DOHH2 (cell line): ENCODE data around the gene CENPH.

Experiments used
- H3F3A ChIP-seq: fragments of 200-600 bp; sonication (generic), shearing (Covaris generic); 2 replicates; pipeline ENCODE4 v1.6.0; 2016; ENCODE audit warnings: antibody characterized with exemption, mild to moderate bottlenecking; ENCODE audit not compliant: control insufficient read depth, insufficient read depth
- H3K27ac ChIP-seq: fragments of 200-600 bp; sonication (generic); 2 replicates; pipeline ENCODE4 v1.5.1; 2014; ENCODE audit warnings: low read depth, mild to moderate bottlenecking, low read length, moderate library complexity
- H3K27me3 ChIP-seq: fragments of 200-600 bp; sonication (generic); 2 replicates; pipeline ENCODE4 v1.6.1; 2014; ENCODE audit warnings: mild to moderate bottlenecking, low read length, mixed read lengths; ENCODE audit not compliant: control insufficient read depth
- H3K36me3 ChIP-seq: fragments of 200-600 bp; sonication (generic); 2 replicates; pipeline ENCODE4 v1.6.1; 2014; ENCODE audit warnings: mild to moderate bottlenecking, low read length, moderate library complexity, mixed read lengths; ENCODE audit not compliant: control insufficient read depth
- H3K4me1 ChIP-seq: fragments of 200-600 bp; sonication (generic); 2 replicates; pipeline ENCODE4 v1.6.1; 2014; ENCODE audit warnings: mild to moderate bottlenecking, low read length, mixed read lengths; ENCODE audit not compliant: control insufficient read depth
- H3K4me2 ChIP-seq: fragments of 200-600 bp; sonication (generic); 2 replicates; pipeline ENCODE4 v1.6.0; 2014; ENCODE audit warnings: mild to moderate bottlenecking, low read length, moderate library complexity
- H3K4me3 ChIP-seq: fragments of 200-600 bp; sonication (generic); 2 replicates; pipeline ENCODE4 v1.5.1; 2014; ENCODE audit warnings: mild to moderate bottlenecking, low read length, mixed read lengths
- H3K79me2 ChIP-seq: fragments of 200-600 bp; sonication (generic); 2 replicates; pipeline ENCODE4 v1.6.1; 2014; ENCODE audit warnings: mild to moderate bottlenecking, low read length, mixed read lengths; ENCODE audit not compliant: control insufficient read depth
- H3K9me2 ChIP-seq: fragments of 200-600 bp; sonication (generic); replicated peaks from 2 replicates; pipeline ENCODE4 v1.6.1; 2014; ENCODE audit warnings: mild to moderate bottlenecking, low read length, mixed read lengths; ENCODE audit not compliant: control insufficient read depth
- H3K9me3 ChIP-seq: fragments of 200-600 bp; sonication (generic); 2 replicates; pipeline ENCODE4 v1.6.1; 2014; ENCODE audit warnings: antibody characterized with exemption, low read length, mixed read lengths; ENCODE audit not compliant: control insufficient read depth, insufficient read depth
- H4K20me1 ChIP-seq: fragments of 200-600 bp; sonication (generic); 2 replicates; pipeline ENCODE4 v1.6.0; 2014; ENCODE audit warnings: low read depth, mild to moderate bottlenecking, antibody characterized with exemption, low read length, moderate library complexity; ENCODE audit not compliant: control insufficient read depth, insufficient read depth
- EZH2phosphoT487 ChIP-seq: fragments of 200-600 bp; sonication (generic); IDR thresholded peaks from 2 replicates; pipeline ENCODE4 v1.6.1; 2017; ENCODE audit warnings: borderline replicate concordance, mild to moderate bottlenecking, antibody characterized with exemption, low read length, moderate library complexity, mixed read lengths
- TF ChIP-seq, protein P1 (sequence below): fragments of 200-600 bp; sonication (generic); IDR thresholded peaks from one replicate; pipeline ENCODE4 v1.5.1; 2014; ENCODE audit warnings: antibody characterized with exemption, mild to moderate bottlenecking, low read depth, low read length; ENCODE audit not compliant: poor library complexity, severe bottlenecking

Gene CENPH

GRCh38 chr5:69257577-69257976 lies 68.2 kb downstream of the CENPH start:
- Histone ChIP-seq H3K9me2 (no peaks in the 10 kb centered on the region), H3K27me3 (no peaks in the 10 kb centered on the region), H3K9me3 (no peaks in the 10 kb centered on the region), H3K79me2 (no peaks in the 10 kb centered on the region), H3F3A (no peaks in the 10 kb centered on the region), H3K4me1 (no peaks in the 10 kb centered on the region), H3K4me3 (no peak overlapping the region), H3K36me3 (peaks cover 43% of the 10 kb centered on the region), H3K4me2 (no peak overlapping the region), H3K27ac (no peak overlapping the region), H4K20me1 (no peaks in the 10 kb centered on the region)
- TF ChIP-seq EZH2phosphoT487: no peak
- TF ChIP-seq, protein P1, sequence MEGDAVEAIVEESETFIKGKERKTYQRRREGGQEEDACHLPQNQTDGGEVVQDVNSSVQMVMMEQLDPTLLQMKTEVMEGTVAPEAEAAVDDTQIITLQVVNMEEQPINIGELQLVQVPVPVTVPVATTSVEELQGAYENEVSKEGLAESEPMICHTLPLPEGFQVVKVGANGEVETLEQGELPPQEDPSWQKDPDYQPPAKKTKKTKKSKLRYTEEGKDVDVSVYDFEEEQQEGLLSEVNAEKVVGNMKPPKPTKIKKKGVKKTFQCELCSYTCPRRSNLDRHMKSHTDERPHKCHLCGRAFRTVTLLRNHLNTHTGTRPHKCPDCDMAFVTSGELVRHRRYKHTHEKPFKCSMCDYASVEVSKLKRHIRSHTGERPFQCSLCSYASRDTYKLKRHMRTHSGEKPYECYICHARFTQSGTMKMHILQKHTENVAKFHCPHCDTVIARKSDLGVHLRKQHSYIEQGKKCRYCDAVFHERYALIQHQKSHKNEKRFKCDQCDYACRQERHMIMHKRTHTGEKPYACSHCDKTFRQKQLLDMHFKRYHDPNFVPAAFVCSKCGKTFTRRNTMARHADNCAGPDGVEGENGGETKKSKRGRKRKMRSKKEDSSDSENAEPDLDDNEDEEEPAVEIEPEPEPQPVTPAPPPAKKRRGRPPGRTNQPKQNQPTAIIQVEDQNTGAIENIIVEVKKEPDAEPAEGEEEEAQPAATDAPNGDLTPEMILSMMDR: no peak
